Erythroblast (primary cell): ENCODE data around the gene BHLHA9.

Experiments used
- GATA1 ChIP-seq: IDR thresholded peaks from 2 replicates; pipeline ENCODE4 v1.6.1; 2011; ENCODE audit warnings: low read depth, mild to moderate bottlenecking, control low read depth, low read length, moderate library complexity
- POLR2A ChIP-seq: IDR thresholded peaks from 2 replicates; pipeline ENCODE4 v1.6.1; 2011; ENCODE audit warnings: mild to moderate bottlenecking, low read length

DNA sequence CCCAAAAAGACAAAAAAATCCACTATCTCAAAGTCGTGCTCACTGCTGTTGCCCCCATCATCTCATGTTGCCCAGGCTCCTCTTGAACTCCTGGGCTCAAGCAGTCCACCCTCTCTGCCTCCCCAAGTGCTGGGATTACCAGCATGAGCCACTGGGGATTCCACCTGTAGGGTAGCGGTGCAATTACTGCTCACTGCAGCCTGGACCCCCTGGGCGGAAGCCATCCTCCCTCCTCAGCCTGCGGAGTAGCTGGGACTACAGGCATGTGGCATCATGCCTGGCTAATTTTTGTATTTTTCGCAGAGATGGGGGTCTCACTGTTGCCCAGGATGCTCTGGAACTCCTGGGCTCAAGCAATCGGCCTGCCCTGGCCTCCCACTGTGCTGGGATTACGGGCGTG is 37.9 kb upstream of the BHLHA9 start:
- TF ChIP-seq POLR2A (no peak), GATA1 (no peak)
